ENCODE measurements around the gene ADARB2. TPM values are rescaled to one million over a fixed set of nuclear protein-coding genes. Genes with fewer than 3 reads are reported as not detected.
A peak's percentile ranks its signal among the peaks of the same experiment; 100 is the strongest.

ADARB2 gene
- total and polyA plus RNA-seq, 11 donors: 0.07 to 1.2 (median 0.28) TPM; not detected in 4

DNA sequence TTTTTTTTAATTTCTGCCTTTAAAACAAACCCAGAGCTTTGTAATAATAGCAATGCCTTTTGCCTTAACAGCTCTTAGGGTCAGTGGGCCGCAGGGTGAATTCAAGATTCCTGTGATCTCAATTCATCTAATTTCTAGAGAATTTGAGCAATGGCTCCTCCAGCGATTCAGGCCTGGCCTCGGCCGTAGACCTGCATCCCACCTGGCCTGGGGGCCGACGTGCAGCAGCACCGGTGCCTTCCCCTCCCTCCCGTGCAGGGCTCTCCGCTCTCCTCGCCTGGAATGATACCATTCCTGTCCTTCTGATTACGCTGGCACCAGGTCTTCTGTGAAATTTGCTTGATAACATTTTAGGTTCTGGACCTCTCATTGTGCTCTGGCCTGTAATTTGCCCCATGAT is 172.5 kb downstream of the ADARB2 start:
- 80 to 87% (median 86%) methylated on average over 11 of the region's 11 CpGs for WGBS, 4 donors
- Histone ChIP-seq H3K27ac (no peak overlapping the region), H3K36me3 (no peaks in the 10 kb centered on the region), H3K27me3 (peaks cover 0 to 24% (median 3%) of the 10 kb centered on the region in 9 donors), H3K4me1 (no peaks in the 10 kb centered on the region), H3K4me3 (no peak overlapping the region), H3K9me3 (no peaks in the 10 kb centered on the region)
- peak in 1 of 5 donors; percentile 23 for DNase-seq
- no peak for ATAC-seq
- TF ChIP-seq POLR2A (IDR thresholded peaks at IDR 0.05) (no peak), CTCF (IDR thresholded peaks at IDR 0.05) (no peak)
- intact Hi-C loops (cut with DNase I): no loop called here

DNA sequence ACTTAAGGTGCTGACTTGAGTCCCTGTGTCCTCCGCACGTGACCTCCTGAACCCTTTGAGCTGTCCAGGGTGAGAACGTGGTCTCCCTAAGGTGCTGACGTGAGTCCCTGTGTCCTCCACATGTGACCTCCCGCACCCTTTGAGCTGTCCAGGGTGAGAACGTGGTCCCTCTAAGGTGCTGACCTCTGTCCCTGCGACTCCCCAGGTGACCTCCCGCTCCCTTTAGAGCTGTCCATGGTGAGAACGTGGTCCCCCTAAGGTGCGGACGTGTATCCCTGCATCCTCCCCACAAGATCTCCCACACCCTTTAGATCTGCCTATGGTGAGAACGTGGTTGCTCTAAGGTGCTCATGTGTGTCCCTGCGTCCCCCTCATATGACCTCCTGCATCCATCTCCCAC is 174.3 kb downstream of the ADARB2 start:
- ATAC-seq (peak in 1 of 4 donors; percentile 13), DNase-seq (peak in 1 of 5 donors; percentile 10)
- Histone ChIP-seq H3K4me3 (no peak overlapping the region), H3K9me3 (no peaks in the 10 kb centered on the region), H3K27me3 (peaks cover 0 to 34% (median 5%) of the 10 kb centered on the region in 9 donors), H3K27ac (no peak overlapping the region), H3K36me3 (no peaks in the 10 kb centered on the region), H3K4me1 (no peaks in the 10 kb centered on the region)
- TF ChIP-seq POLR2A (IDR thresholded peaks at IDR 0.05) (no peak), CTCF (IDR thresholded peaks at IDR 0.05) (no peak)
- WGBS, 4 donors: 78 to 80% (median 78%) methylated on average over 13 of the region's 13 CpGs
- intact Hi-C loops (cut with DNase I): no loop called here

DNA sequence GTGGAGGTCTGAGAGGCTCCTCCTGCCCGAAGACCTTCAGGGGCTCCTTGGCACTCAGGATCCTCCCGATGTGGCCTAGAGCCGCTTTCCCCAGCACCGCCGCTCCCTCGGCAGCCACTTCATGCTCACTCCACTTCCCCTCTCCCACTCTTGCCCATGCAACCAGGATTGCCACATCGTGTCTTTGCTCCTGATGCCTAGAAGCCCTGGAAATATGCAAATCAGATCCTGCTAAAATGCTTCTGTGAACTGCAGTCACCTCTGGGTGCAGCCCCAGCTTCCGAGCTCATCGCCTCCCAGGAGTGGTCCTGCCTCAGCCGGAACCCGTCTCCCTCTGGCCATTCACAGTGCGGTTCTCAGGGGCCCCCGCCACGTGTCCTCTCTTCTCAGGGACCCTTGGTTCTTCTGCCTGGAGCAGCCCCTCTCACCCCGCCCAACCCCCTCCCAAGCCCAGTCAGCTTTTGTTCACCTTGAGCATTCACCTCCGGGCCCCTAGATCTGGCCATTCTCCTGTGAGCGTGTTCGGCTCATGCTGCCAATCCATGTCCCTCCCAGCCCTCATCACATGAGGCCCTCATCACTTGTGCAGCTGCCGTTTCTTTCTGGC is 175.5 kb downstream of the ADARB2 start:
- ATAC-seq (no peak), DNase-seq (peak in 1 of 5 donors; percentile 17)
- WGBS, 4 donors: 74 to 86% (median 78%) methylated on average over 19 of the region's 19 CpGs
- intact Hi-C loops (cut with DNase I): no loop called here
- peaks cover 0 to 43% (median 5%) of the 10 kb centered on the region in 9 donors for H3K27me3 ChIP-seq
- H3K4me3 ChIP-seq: no peak overlapping the region
- no peaks in the 10 kb centered on the region for H3K36me3 ChIP-seq
- no peak overlapping the region for H3K27ac ChIP-seq
- H3K4me1 ChIP-seq: no peaks in the 10 kb centered on the region
- H3K9me3 ChIP-seq: no peaks in the 10 kb centered on the region
- TF ChIP-seq POLR2A (IDR thresholded peaks at IDR 0.05): no peak
- no peak for TF ChIP-seq CTCF (IDR thresholded peaks at IDR 0.05)

GRCh38 chr10:1560535-1561192 is 176.7 kb downstream of the ADARB2 start:
- no peaks in the 10 kb centered on the region for H3K9me3 ChIP-seq
- no peak overlapping the region for H3K27ac ChIP-seq
- peaks cover 0 to 49% (median 5%) of the 10 kb centered on the region in 9 donors for H3K27me3 ChIP-seq
- no peak for TF ChIP-seq CTCF (IDR thresholded peaks at IDR 0.05)
- H3K4me3 ChIP-seq: no peak overlapping the region
- no peak for ATAC-seq
- H3K36me3 ChIP-seq: no peaks in the 10 kb centered on the region
- intact Hi-C loops (cut with DNase I): no loop called here
- H3K4me1 ChIP-seq: no peaks in the 10 kb centered on the region
- DNase-seq: peak in 1 of 5 donors; percentile 12
- 60 to 78% (median 74%) methylated on average over 10 to 16 of the region's 16 CpGs for WGBS, 4 donors
